ENCODE results near the gene KAZN. TPM values are rescaled to one million over a fixed set of nuclear protein-coding genes. Genes with fewer than 3 reads are reported as not detected.

Gene KAZN
- polyA plus RNA-seq, 1 of the 3 experiments (the other 2 are of a cell fraction) = 6.8 TPM

- H3K4me3 ChIP-seq (ENCODE audit: low read depth in 2 of 2, low read length in 1 of 2) = no peak overlapping the region
- H3K27me3 ChIP-seq (ENCODE audit: insufficient read depth) = no peaks in the 10 kb centered on the region
- DNase-seq = no peak
- ChIA-PET CTCF (interaction anchor here (0.6 to 4.7 kb wide), 21 partner anchors 9 to 1443 kb away, joined by 3 to 34 read pairs (median 5); partner anchors contain the start of gene TMEM51), POLR2A (no interaction called here)
- H3K9me2 ChIP-seq = no peaks in the 10 kb centered on the region
- no peaks in the 10 kb centered on the region for H3K36me3 ChIP-seq (replicated peaks in 1 of 2; ENCODE audit: control insufficient read depth in 1 of 2, insufficient read depth in 2 of 2, low read length in 1 of 2)
- 39% methylated on average over 15 of the region's 15 CpGs for WGBS (ENCODE audit: low lambda C conversion rate)
- H3K9me3 ChIP-seq = no peaks in the 10 kb centered on the region
- H3K4me2 ChIP-seq = no peak overlapping the region
- H3K27ac ChIP-seq (ENCODE audit: low read depth in 2 of 2, low read length in 1 of 2) = no peak overlapping the region
- H3K9ac ChIP-seq = no peak overlapping the region
- peaks cover 0 to 4% of the 10 kb centered on the region in 2 experiments; a peak in 1 of 4 replicates for H3K4me1 ChIP-seq (ENCODE audit: control insufficient read depth in 1 of 2, insufficient read depth in 2 of 2, low read depth in 1 of 2, low read length in 1 of 2)
- H2AFZ ChIP-seq (ENCODE audit: low read depth) = no peak overlapping the region
- no peaks in the 10 kb centered on the region for H3F3A ChIP-seq (replicated peaks; ENCODE audit: insufficient read depth)
- TF ChIP-seq IRF3 (IDR thresholded peaks at IDR 0.05; ENCODE audit: low read depth, low read length) (no peak), TEAD4 (IDR thresholded peaks at IDR 0.05; ENCODE audit: borderline replicate concordance, insufficient read depth) (no peak), MEF2A (IDR thresholded peaks at IDR 0.05; ENCODE audit: borderline replicate concordance, low read depth) (no peak), FOXJ3 (CRISPR knock-in tag; IDR thresholded peaks at IDR 0.05) (no peak)
- TF ChIP-seq, protein P1, sequence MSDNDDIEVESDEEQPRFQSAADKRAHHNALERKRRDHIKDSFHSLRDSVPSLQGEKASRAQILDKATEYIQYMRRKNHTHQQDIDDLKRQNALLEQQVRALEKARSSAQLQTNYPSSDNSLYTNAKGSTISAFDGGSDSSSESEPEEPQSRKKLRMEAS (IDR thresholded peaks at IDR 0.05; ENCODE audit: low read depth) = no peak
- H4K20me1 ChIP-seq (ENCODE audit: insufficient read depth) = no peaks in the 10 kb centered on the region
- no peaks in the 10 kb centered on the region for H3K79me2 ChIP-seq (ENCODE audit: insufficient read depth)
Observed at GRCh38 chr1:15099441-15100120, 501.1 kb downstream of the KAZN start.

- TF ChIP-seq, protein P2, sequence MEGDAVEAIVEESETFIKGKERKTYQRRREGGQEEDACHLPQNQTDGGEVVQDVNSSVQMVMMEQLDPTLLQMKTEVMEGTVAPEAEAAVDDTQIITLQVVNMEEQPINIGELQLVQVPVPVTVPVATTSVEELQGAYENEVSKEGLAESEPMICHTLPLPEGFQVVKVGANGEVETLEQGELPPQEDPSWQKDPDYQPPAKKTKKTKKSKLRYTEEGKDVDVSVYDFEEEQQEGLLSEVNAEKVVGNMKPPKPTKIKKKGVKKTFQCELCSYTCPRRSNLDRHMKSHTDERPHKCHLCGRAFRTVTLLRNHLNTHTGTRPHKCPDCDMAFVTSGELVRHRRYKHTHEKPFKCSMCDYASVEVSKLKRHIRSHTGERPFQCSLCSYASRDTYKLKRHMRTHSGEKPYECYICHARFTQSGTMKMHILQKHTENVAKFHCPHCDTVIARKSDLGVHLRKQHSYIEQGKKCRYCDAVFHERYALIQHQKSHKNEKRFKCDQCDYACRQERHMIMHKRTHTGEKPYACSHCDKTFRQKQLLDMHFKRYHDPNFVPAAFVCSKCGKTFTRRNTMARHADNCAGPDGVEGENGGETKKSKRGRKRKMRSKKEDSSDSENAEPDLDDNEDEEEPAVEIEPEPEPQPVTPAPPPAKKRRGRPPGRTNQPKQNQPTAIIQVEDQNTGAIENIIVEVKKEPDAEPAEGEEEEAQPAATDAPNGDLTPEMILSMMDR (IDR thresholded peaks at IDR 0.05) = peak; percentile 88
- TF ChIP-seq RCOR1 (IDR thresholded peaks at IDR 0.05; ENCODE audit: low read length) (no peak), NRF1 (IDR thresholded peaks at IDR 0.05; ENCODE audit: low read depth, low read length) (peak; percentile 47; the same call in 1 of the 2 replicates), RAD21 (IDR thresholded peaks at IDR 0.05; ENCODE audit: low read length) (peak; percentile 92), SMC3 (IDR thresholded peaks at IDR 0.05; ENCODE audit: low read depth, low read length) (peak; percentile 87)
- WGBS (ENCODE audit: low lambda C conversion rate) = 6% methylated on average over 16 of the region's 16 CpGs
- H3K79me2 ChIP-seq (ENCODE audit: insufficient read depth) = no peaks in the 10 kb centered on the region
- CTCF ChIA-PET = interaction anchor here (0.7 to 4.7 kb wide), 21 partner anchors 8 to 1134 kb away, joined by 3 to 34 read pairs (median 4); partner anchors contain the start of gene TMEM51
- H4K20me1 ChIP-seq (ENCODE audit: insufficient read depth) = no peaks in the 10 kb centered on the region
- H3K4me1 ChIP-seq (ENCODE audit: control insufficient read depth in 1 of 2, insufficient read depth in 2 of 2, low read depth in 1 of 2, low read length in 1 of 2) = peaks cover 0 to 4% of the 10 kb centered on the region in 2 experiments; a peak in 1 of 4 replicates
- H3K9ac ChIP-seq = no peak overlapping the region
- no peak overlapping the region for H3K27ac ChIP-seq (ENCODE audit: low read depth in 2 of 2, low read length in 1 of 2)
- H2AFZ ChIP-seq (ENCODE audit: low read depth) = no peak overlapping the region
- no peaks in the 10 kb centered on the region for H3K27me3 ChIP-seq (ENCODE audit: insufficient read depth)
- no peak overlapping the region for H3K4me2 ChIP-seq
- POLR2A ChIA-PET = no interaction called here
- H3F3A ChIP-seq (replicated peaks; ENCODE audit: insufficient read depth) = no peaks in the 10 kb centered on the region
- H3K9me2 ChIP-seq = no peaks in the 10 kb centered on the region
- no peaks in the 10 kb centered on the region for H3K9me3 ChIP-seq
- H3K36me3 ChIP-seq (replicated peaks in 1 of 2; ENCODE audit: control insufficient read depth in 1 of 2, insufficient read depth in 2 of 2, low read length in 1 of 2) = no peaks in the 10 kb centered on the region
- no peak overlapping the region; a peak in 1 of 4 replicates for H3K4me3 ChIP-seq (ENCODE audit: low read depth in 2 of 2, low read length in 1 of 2)
- peak; percentile 81 for DNase-seq
Observed at GRCh38 chr1:15100121-15100879, 501.8 kb downstream of the KAZN start.
